GM12873 (cell line): Measurements from ENCODE around the gene ULK2.
A peak's percentile ranks its signal among the peaks of the same experiment; 100 is the strongest.

Experiments used
- TF ChIP-seq, protein P1 (sequence below): IDR thresholded peaks from 2 replicates; pipeline ENCODE4 v1.5.1; 2012; ENCODE audit warnings: low read depth, mild to moderate bottlenecking, moderate library complexity, low read length, control low read depth; ENCODE audit not compliant: insufficient read depth; ENCODE audit errors: missing control alignments

ULK2 gene

DNA sequence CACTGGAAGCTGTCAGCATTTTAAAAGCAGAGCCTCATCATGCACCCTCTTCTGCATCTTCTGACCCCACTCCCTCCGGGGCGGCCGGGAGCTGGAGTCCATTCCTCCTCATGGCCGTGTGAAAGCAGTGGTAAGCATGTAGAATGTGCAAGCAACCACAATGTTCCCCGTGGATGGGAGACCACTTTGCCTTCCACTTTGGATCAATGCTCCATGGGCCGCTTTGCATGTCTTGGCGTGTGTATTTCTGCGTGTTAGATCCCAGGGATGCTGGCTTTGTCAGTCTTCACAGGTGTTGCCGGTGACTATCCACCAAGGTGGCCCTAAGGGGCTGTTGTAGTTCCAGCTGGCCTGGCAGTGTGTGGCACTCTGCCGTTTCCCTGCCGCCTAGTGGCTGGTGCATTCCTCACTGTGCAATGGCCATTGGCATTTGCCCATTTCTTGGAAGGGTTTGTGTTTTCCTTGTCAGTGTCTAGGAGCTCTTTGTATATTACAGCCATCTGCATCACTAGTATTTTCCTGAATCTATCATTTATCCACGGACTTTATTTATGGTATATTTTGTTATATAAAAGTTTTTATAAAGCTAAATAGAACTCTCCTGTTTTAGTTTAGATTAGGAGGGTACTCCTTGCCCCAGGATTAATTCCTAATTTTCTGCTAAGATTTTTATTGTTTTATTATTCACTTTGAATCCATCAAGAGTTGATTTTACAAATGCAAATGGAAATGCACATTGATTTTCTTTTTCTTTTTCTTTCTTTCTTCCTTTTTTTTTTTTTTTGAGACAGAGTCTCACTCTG lies 113.9 kb downstream of the ULK2 start:
- TF ChIP-seq, protein P1, sequence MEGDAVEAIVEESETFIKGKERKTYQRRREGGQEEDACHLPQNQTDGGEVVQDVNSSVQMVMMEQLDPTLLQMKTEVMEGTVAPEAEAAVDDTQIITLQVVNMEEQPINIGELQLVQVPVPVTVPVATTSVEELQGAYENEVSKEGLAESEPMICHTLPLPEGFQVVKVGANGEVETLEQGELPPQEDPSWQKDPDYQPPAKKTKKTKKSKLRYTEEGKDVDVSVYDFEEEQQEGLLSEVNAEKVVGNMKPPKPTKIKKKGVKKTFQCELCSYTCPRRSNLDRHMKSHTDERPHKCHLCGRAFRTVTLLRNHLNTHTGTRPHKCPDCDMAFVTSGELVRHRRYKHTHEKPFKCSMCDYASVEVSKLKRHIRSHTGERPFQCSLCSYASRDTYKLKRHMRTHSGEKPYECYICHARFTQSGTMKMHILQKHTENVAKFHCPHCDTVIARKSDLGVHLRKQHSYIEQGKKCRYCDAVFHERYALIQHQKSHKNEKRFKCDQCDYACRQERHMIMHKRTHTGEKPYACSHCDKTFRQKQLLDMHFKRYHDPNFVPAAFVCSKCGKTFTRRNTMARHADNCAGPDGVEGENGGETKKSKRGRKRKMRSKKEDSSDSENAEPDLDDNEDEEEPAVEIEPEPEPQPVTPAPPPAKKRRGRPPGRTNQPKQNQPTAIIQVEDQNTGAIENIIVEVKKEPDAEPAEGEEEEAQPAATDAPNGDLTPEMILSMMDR = peak; percentile 45

DNA sequence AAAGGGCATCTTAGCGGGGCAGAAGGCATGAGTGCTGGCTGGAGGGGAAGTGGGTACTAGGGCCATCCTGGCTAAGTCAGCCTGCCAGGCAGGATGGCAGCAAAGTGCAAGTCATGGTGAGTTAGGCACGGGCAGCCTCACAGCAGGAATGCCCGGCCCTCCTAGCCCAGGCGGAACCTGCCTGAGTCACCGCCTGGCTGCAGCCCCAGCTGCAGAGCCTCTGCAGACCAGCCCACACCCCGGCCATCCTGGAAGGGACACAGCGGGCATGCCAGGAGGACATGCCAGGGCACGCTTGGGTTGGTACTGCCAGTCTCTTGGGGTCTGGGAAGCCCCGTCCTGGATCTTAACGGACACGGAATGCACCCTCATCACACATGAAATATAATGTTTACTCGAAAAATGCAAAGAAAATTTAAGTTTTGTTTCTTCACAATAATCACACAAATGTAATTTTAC lies 114.7 kb downstream of the ULK2 start:
- TF ChIP-seq, protein P1 = no peak

DNA sequence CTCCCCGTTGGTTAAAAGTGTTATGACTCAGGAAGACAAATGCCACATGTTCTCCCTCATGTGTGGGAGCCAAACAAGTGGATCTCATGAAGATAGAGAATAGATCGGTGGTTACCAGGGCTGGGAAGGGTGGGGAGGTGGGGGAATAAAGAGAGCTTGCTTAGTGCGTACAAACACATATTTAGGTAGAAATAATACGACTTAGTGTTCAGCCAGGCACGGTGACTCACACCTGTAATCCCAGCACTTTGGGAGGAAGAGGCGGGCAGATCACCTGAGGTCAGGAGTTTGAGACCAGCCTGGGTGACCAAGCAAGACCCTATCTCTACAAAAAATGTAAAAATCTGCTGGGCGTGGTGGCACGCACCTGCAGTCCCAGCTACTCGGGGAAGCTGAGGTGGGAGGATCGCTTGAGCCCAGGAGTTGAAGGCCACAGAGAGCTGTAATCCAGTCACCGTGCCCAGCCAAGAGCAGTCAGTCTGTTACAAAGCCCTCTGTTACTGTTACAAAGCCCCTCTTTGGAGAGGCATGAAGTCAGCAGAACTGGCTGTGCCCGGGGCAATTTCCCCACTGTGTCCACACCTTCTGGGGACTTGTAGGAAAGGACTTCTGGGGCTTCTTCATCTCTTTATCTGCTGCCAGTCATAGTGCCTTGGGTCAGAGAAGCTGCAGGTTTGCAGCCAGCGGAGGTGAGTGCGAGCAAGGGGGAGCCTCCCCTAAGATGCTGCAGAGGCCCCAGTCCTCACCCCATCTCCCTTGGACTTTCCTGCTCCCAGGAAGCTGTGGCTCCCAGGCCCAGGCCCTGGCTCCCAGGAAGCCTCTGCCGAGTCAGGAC lies 115.3 kb downstream of the ULK2 start:
- TF ChIP-seq, protein P1 = no peak

DNA sequence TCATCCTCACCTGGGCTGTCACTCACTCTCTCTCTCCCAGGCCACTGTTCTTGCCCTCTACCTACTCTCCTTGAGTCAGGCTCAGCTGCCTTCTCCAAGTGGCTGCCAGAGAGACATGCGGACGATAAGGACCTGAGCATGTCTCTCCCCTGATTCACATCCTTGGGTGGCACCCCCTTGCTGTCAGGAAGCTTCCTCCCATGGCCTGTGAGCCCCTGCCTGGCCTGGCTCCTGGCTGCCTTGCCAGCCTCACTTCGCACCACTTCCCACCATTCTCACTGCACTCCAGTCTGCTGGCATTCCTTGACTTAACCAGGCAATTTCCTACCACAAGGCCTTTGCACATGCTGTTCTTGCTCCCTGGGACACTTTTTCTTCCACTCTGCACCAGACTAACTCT lies 116.9 kb downstream of the ULK2 start:
- TF ChIP-seq, protein P1 = no peak

DNA sequence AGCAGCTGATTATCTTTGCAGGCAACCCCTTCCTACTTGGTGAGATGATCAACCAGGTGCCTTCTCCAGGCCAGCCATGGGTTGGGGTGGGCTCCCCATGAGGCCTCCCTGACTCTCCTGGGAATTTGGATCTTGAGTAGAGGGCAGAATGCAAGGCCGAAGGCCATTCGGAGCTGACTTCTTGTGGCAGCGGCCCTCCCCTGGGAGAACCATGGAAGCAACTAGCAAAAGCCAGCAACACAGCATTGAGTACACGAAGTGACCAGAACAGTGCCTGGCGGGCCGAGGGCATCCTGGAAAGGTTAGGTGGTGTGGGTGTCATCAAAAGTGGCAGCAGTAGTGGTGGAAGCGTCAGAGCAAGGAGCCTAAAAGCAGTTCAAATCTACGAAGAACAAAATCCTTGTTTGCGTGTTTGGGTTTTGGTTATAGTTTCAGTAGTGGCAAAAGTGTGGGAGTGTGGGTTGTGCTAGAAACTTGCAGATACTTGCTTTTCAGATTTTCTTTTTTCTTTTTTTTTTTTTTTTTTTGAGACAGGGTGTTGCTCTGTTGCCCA lies 117.6 kb downstream of the ULK2 start:
- TF ChIP-seq, protein P1 = no peak

DNA sequence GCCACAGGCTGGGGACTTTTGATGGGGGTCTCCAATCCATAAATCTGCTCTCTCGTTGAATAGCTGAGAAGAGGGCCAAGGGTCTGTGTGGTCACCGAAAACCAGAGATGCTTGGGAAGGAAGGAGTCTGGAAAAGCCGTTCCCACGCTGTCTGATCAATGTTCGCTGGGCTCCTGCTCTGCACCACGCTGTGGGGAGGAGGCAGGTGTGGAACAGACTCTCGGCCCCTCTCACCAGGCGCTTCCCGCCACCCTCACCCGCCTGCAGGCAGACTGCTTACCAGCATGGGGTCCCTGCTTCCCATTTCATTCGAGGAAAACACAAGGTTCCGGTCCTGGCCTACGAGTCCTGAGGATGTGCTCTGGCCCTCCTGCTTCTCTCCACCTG lies 118.9 kb downstream of the ULK2 start:
- TF ChIP-seq, protein P1 = no peak
